Stimulated activated naive CD8-positive, alpha-beta T cell treated with anti-CD3 and anti-CD28 coated beads, Interleukin-15, Interleukin-2, amounts not matched to agents 100 ng/mL and 50 ng/mL, for 24 hours (primary cell): ENCODE measurements around the gene ITPK1.
A peak's percentile ranks its signal among the peaks of the same experiment; 100 is the strongest.

ENCODE experiments used
- H3K27ac Mint-ChIP-seq: one replicate; pipeline ENCODE4 v1.8.0; 2021; ENCODE audit warnings: mild to moderate bottlenecking, mixed read lengths
- H3K27me3 Mint-ChIP-seq: one replicate; pipeline ENCODE4 v1.8.0; 2021; ENCODE audit warnings: mixed read lengths
- H3K36me3 Mint-ChIP-seq: one replicate; pipeline ENCODE4 v1.8.0; 2021; ENCODE audit warnings: low read depth, mixed read lengths
- H3K4me1 Mint-ChIP-seq: one replicate; pipeline ENCODE4 v1.8.0; 2021; ENCODE audit warnings: low read depth, mixed read lengths
- H3K4me3 Mint-ChIP-seq: one replicate; pipeline ENCODE4 v1.8.0; 2021; ENCODE audit warnings: mild to moderate bottlenecking, mixed read lengths
- H3K9me3 Mint-ChIP-seq: one replicate; pipeline ENCODE4 v1.8.0; 2021; ENCODE audit warnings: mixed read lengths

The ITPK1 gene

DNA sequence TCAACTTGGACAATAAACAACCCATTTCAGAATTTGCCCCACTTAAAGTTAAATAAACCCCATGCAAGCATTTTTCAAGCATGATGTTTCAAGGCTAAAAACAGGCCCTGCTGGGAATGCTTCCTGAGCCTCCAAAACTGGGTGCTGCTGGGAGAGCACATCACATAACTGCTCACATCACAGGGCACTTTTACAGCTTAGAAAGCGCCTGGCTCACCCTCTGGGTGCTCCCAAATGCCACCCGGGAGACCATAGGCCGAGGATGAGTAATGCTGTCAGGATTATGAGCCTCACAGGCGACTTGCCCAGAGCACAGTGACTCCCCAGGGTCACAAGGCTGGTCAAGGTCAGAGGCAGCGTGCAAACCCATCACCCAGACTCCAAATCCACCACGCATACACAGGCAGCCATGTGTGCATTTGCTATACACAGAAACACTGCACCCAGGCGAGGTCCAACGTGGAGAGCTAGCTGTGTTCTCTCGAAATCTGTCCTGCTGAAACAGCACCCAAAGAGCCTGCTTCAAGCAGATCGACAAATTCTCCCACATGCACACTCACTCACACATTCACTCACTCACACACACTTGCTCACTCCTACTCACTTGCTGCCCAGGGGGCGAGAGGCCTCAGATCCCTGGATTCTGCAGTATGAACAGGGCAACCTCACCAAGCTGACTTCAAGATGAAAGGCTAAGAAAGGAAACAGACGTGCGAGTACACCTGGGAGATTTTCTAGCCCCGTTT is 58.7 kb downstream of the ITPK1 start:
- no peaks in the 10 kb centered on the region for H3K36me3 Mint-ChIP-seq
- peak overlapping the region; percentile 8 for H3K27ac Mint-ChIP-seq
- peaks cover 69% of the 10 kb centered on the region for H3K4me1 Mint-ChIP-seq
- H3K9me3 Mint-ChIP-seq: no peaks in the 10 kb centered on the region
- H3K27me3 Mint-ChIP-seq: no peaks in the 10 kb centered on the region
- H3K4me3 Mint-ChIP-seq: no peak overlapping the region

DNA sequence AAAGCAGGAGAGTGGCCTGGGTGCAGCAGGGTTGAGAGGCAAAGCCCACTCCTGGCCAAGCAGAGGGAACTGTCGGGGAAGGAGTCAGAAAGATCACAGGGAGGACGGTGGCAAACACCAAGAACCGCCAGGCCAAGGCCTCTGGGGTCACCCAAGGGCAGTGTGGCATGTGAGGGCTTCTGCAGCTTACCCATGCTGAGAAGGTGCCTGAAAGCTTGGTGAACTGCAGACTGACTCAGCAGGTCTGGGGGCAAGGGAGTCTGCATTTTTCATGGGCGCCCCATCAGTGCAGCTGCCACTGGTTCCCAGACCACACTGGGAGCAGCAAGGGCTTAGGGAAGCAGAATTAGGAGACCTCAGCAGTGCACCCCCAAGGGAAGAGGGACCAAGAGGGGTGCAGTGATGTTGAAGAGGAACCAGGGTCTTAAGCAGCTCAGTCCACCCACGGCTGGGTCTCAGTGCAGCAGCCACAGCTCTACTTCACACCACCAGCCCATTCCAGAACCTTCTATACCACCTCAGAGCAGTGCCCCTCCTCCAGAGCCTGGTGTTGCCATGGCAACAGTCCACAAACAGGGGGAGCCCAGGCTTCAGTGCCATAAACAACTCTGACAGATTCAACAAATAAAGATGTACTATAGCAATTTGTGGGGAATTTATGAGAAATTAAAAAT is 59.4 kb downstream of the ITPK1 start:
- Mint-ChIP-seq H3K36me3 (no peaks in the 10 kb centered on the region), H3K4me3 (no peak overlapping the region), H3K27ac (peak overlapping the region; percentile 42), H3K4me1 (peaks cover 62% of the 10 kb centered on the region), H3K27me3 (no peaks in the 10 kb centered on the region), H3K9me3 (no peaks in the 10 kb centered on the region)

DNA sequence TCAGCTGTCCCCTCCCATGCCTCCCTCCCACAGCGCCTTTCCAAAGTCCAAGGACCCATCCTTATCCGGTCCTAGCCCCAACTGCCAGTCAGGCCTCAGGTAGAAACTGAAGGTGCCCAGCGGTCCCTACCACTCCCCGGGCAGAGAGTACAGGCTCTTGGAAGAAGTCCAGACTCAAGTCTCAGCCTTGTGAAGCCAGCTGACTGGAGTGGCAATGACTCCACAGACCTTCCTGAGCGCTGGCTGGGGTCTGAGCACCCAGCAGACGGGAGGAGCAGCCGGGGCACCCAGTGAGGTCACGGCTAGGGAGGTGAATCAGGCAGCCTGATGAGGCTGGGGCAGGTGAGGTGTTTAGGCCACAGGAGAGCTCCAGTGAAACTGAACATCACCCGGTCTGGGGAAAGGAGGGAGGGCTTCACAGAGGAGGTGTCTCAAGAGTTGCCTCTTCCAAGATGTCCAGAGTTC is 60.0 kb downstream of the ITPK1 start:
- H3K27ac Mint-ChIP-seq: peak overlapping the region; percentile 42

DNA sequence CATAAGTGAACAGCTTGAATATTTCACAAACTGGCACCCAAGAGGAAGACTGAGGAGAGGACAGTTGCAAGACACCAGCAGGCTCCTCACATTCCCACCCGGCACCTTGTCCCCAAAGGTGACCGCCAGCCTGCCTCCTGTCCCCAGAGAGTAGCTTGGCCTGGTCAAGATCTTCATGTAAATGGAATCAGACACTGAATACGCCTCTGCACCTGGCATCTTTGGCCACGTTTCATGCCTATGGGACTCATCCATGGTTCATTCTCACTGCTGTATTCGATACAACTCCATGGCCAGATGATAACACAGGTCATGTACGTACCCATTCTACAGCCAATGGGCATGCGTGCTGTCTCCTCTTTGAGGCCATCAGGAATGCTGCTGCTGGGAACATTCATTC is 60.8 kb downstream of the ITPK1 start:
- no peak overlapping the region for H3K4me3 Mint-ChIP-seq
- H3K36me3 Mint-ChIP-seq: no peaks in the 10 kb centered on the region
- peaks cover 48% of the 10 kb centered on the region for H3K4me1 Mint-ChIP-seq
- no peak overlapping the region for H3K27ac Mint-ChIP-seq
- H3K27me3 Mint-ChIP-seq: no peaks in the 10 kb centered on the region
- H3K9me3 Mint-ChIP-seq: no peaks in the 10 kb centered on the region

More for the DNA sequence above, 60.0 kb downstream of the ITPK1 start:
- Mint-ChIP-seq H3K4me1 (peaks cover 56% of the 10 kb centered on the region), H3K9me3 (no peaks in the 10 kb centered on the region), H3K27me3 (no peaks in the 10 kb centered on the region), H3K36me3 (no peaks in the 10 kb centered on the region), H3K4me3 (no peak overlapping the region)

DNA sequence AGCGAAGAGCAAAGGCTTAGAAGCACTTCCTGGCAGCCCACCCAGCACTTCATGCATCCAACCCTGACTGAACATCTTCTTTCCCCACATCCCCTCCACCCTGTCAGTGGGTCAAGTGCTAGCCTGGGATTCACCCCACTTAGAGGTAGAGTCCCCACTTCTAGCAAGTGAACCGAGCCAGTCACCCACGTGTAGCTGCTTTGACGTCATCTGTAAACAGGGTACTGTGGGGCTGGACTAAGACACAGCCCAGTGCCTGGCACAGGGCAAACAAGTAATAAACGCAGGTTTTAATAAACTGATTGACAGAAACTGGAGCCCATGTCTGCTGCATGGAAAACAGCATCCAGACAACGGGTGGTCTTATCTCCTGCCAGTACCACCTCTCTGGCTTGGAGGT is 61.7 kb downstream of the ITPK1 start:
- Mint-ChIP-seq H3K27me3 (no peaks in the 10 kb centered on the region), H3K27ac (peak overlapping the region; percentile 26), H3K4me3 (no peak overlapping the region), H3K9me3 (no peaks in the 10 kb centered on the region), H3K36me3 (no peaks in the 10 kb centered on the region), H3K4me1 (peaks cover 54% of the 10 kb centered on the region)

DNA sequence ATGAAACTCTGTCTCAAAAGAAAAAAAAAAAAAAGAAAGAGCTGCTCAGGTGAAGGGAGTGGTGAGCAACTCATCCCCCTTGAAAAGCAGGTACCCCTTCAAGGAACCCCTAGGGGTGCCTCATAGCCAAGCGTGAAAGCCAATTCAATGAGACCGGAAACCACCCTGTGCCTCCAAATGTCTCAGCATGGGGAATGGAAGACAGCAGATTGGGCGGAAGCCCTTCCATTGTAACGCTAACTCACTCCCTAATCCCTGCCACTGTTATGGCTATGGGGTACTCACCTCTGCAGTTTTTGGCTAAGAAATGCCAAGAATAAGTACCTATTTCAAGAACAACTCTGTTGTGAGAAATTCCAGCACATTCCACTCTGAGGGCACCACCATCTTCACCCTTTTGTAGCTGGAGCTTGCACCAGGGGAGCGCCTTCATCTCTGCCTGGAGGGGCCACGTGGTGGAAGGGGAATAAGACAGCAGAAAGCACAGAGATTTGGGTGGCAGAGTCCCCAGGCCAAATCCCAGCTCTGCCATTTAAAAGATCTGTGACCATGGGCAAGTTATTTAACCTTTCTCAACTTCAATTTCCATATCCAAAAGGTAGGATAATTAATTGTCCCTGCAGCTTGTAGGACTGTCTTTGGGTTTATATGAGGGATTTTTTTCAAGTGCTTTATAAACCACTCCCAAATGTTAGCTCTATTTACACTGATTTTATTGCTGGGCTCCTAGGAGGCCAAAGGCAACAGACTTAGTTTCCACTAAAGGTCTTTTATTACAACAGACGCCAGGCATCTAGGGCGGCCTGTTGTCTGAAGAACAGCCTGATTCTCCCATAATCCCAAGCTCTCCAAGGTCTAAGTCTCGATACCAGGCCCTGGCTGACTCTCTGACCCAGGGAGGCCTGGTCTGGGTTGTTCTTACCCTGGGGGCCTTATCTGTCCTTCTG is 63.9 kb downstream of the ITPK1 start:
- H3K27ac Mint-ChIP-seq: no peak overlapping the region
- H3K4me3 Mint-ChIP-seq: no peak overlapping the region
- H3K4me1 Mint-ChIP-seq: peaks cover 46% of the 10 kb centered on the region
- H3K9me3 Mint-ChIP-seq: no peaks in the 10 kb centered on the region
- no peaks in the 10 kb centered on the region for H3K27me3 Mint-ChIP-seq
- H3K36me3 Mint-ChIP-seq: peaks cover 8% of the 10 kb centered on the region

DNA sequence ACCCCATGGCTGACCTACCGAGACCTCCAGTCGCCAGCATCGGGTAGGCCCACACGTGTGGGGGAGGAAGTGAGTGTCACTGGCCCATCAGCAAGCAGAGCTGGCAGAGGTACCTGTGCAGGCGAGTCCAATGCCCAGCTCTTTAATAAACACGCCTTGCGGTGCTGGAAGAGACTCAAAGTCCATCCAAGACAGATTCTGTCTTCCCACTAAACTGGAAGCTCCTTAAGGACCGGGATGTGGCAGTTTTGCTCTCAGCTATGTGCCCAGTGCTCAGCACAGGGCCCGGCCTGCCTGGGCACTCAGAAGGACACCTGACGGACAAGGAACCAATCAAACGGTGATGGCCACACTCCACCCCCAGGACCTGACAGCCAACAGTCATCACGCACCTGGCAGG is 65.0 kb downstream of the ITPK1 start:
- no peaks in the 10 kb centered on the region for H3K27me3 Mint-ChIP-seq
- peaks cover 46% of the 10 kb centered on the region for H3K4me1 Mint-ChIP-seq
- H3K4me3 Mint-ChIP-seq: no peak overlapping the region
- no peak overlapping the region for H3K27ac Mint-ChIP-seq
- H3K9me3 Mint-ChIP-seq: no peaks in the 10 kb centered on the region
- H3K36me3 Mint-ChIP-seq: peaks cover 12% of the 10 kb centered on the region

DNA sequence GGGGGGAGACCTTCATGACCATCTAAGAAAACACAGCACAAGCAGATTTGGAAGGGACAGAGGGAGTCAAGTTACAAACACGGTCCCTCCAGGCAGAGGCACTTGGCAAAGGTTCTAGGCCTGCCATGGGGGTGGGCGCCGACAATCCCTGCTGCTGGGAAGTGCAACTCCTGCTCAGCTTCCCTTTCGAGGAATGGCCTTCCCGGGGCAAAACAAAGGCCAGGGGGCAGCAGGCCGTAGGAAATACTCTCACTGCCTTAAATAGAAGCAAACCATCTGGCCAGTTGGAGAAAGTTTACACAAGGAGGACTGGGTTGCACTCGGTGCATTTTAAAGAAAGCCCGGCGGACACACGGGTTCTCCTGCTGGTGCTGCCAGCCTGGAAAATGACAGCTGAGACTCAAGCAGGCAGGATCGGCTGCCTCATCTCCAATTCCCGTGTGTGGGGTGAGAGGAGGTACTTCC is 65.8 kb downstream of the ITPK1 start:
- no peaks in the 10 kb centered on the region for H3K9me3 Mint-ChIP-seq
- peaks cover 46% of the 10 kb centered on the region for H3K4me1 Mint-ChIP-seq
- no peaks in the 10 kb centered on the region for H3K27me3 Mint-ChIP-seq
- no peak overlapping the region for H3K27ac Mint-ChIP-seq
- H3K36me3 Mint-ChIP-seq: peaks cover 12% of the 10 kb centered on the region
- H3K4me3 Mint-ChIP-seq: no peak overlapping the region

DNA sequence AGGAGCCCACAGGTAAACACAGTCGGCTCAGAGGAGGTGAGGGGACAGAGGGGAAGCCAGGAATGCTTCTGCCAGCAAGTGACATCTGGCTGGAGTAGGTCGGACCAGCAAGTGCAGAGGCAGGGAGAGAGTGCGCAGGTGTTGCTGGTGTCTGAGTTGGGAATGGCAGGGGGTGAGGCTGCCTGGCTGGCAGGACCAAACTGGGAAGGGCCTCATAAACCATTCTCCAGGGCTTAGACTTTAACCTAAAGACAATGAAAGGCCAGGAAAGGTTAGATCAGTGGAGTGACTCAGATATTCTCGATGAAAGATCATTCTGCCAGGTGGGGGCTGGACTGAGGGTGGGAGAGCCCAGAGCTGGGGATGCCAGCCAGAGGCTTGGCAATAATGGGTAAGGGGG is 66.4 kb downstream of the ITPK1 start:
- no peak overlapping the region for H3K27ac Mint-ChIP-seq
- no peaks in the 10 kb centered on the region for H3K27me3 Mint-ChIP-seq
- peaks cover 49% of the 10 kb centered on the region for H3K4me1 Mint-ChIP-seq
- H3K9me3 Mint-ChIP-seq: no peaks in the 10 kb centered on the region
- H3K4me3 Mint-ChIP-seq: no peak overlapping the region
- H3K36me3 Mint-ChIP-seq: peaks cover 12% of the 10 kb centered on the region

DNA sequence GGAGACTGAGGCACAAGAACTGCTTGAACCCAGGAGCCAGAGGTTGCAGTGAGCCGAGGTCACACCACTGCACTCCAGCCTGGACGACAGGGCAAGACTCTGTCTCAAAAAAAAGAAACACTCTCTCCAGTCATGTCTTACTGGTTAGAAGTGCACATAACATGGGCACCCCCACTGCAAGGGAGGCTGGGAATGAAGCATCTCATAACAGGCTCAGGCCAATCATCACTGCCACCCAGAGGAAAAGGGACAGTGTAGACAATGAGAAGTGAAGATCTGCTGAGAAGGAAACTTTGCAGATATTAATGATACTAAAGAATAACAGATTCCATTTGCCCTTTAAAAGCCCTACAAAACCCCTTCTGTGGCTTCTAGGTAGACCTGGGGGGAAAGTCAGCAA is 66.9 kb downstream of the ITPK1 start:
- no peak overlapping the region for H3K27ac Mint-ChIP-seq
- no peak overlapping the region for H3K4me3 Mint-ChIP-seq
- H3K4me1 Mint-ChIP-seq: peaks cover 49% of the 10 kb centered on the region
- no peaks in the 10 kb centered on the region for H3K9me3 Mint-ChIP-seq
- H3K27me3 Mint-ChIP-seq: no peaks in the 10 kb centered on the region
- H3K36me3 Mint-ChIP-seq: peaks cover 12% of the 10 kb centered on the region

DNA sequence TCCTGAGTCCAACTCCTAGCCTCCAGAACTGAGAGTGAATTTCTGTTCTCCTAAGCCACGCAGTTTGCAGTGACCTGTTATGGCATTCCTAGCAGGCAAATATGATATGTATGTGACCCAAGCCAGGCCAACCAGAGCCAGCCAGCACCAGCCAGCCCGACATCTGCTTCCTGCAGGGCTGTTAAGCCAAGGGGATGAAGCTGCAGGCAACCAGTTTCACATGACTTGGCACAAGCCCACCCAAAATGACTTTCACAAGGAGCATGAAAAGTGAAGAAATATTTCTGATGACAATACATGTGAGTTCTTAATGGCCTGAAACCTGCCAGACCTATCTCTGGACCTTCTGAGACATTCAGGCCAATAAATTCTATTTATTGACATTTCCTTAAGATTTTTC is 68.1 kb downstream of the ITPK1 start:
- no peak overlapping the region for H3K27ac Mint-ChIP-seq
- H3K4me3 Mint-ChIP-seq: no peak overlapping the region
- H3K27me3 Mint-ChIP-seq: no peaks in the 10 kb centered on the region
- no peaks in the 10 kb centered on the region for H3K9me3 Mint-ChIP-seq
- peaks cover 12% of the 10 kb centered on the region for H3K36me3 Mint-ChIP-seq
- H3K4me1 Mint-ChIP-seq: peaks cover 55% of the 10 kb centered on the region

DNA sequence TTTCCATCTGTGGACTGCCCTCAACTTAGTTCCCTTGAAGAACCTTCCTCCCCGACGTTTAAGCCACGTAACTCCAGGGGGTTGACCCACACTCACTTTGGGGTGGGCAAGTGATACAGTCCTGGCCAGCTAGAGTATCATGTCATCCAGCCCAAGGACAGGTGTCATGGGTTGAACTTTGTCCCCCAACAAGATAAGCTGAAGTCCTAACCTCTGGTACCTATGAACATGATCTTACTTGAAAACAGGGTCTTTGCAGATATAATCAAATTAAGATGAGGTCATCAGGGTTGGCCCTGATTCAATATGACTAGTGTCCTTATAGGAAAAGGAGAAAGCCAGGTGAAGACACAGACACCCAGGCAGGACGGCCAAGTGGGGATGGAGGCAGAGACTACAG is 68.6 kb downstream of the ITPK1 start:
- Mint-ChIP-seq H3K4me3 (no peak overlapping the region), H3K27me3 (no peaks in the 10 kb centered on the region), H3K36me3 (peaks cover 12% of the 10 kb centered on the region), H3K4me1 (peaks cover 60% of the 10 kb centered on the region), H3K27ac (no peak overlapping the region), H3K9me3 (no peaks in the 10 kb centered on the region)

DNA sequence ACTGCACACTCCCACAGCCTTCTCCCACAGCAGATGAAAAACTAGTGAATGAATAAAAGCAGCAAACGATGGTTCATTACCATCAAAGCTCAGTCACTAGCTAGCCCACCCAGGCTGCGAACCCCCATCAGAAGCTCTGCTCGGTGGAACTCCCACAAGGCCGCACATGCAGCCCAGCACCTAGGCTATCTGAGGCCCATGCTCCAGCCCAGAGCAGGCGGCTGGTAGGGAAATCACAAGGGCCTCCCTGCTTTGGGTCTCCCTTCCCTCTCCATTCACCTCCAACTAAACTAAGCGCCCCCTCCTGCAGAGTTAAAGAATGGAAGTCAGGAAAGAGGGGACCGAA is 69.0 kb downstream of the ITPK1 start:
- no peak overlapping the region for H3K27ac Mint-ChIP-seq
- H3K9me3 Mint-ChIP-seq: no peaks in the 10 kb centered on the region
- H3K4me1 Mint-ChIP-seq: peaks cover 64% of the 10 kb centered on the region
- H3K4me3 Mint-ChIP-seq: no peak overlapping the region
- no peaks in the 10 kb centered on the region for H3K27me3 Mint-ChIP-seq
- H3K36me3 Mint-ChIP-seq: peaks cover 12% of the 10 kb centered on the region

DNA sequence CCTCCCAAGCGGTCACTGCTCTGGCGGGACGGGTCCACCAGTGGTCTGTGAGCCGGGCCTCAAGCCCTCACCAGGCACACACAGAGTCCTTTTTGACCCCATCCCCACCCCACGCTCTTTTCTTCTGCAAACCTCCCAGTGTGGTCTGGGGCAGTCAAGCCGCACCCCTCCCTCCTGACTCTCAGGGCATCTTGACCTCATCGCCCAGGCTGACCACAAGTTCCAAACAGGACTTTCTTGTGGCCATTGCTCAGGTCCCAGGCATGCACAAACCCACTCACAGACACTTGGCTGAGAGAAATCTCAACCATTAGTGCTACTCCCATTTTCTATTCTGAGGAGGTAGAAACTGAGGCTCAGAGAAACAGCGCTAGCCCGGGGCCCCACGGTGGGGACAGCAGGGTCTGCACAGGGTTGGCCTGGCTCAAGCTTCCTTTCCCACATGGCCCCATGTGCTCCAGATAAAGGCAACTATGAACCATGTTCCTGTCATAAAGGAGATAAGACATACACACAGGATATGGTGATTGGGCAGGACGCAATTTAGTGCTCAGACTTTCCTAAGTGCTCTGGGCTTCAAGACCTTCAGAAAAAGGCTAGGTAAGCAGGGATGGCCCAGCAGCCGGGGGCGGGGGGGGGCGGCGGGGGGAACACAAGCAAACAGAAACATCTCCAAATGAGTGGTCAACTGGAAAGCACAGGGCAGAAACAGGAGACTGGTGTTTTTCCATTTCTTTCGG is 69.6 kb downstream of the ITPK1 start:
- Mint-ChIP-seq H3K27ac (peak overlapping the region; percentile 78), H3K27me3 (no peaks in the 10 kb centered on the region)

More for the DNA sequence above, 69.6 kb downstream of the ITPK1 start:
- Mint-ChIP-seq H3K4me3 (no peak overlapping the region), H3K36me3 (peaks cover 12% of the 10 kb centered on the region), H3K4me1 (peaks cover 70% of the 10 kb centered on the region), H3K9me3 (no peaks in the 10 kb centered on the region)
